Testis (tissue), 3 donors: ENCODE measurements around the gene CDH4. TPM values are rescaled to one million over a fixed set of nuclear protein-coding genes. Genes with fewer than 3 reads are reported as not detected.

ENCODE experiments used
- DNase-seq: peaks from one replicate; pipeline ENCODE4 v3.0.0-alpha.2; 2019
- H3K27ac ChIP-seq, 2 donors: fragments of 200-600 bp; sonication (generic); one replicate each; pipeline ENCODE4 v1.5.1; 2019
- H3K27me3 ChIP-seq: fragments of 200-600 bp; sonication (generic); one replicate; pipeline ENCODE4 v1.5.1; 2019
- H3K36me3 ChIP-seq: fragments of 200-600 bp; sonication (generic); one replicate; pipeline ENCODE4 v1.5.1; 2017; ENCODE audit warnings: low read depth; ENCODE audit errors: missing control alignments
- H3K4me1 ChIP-seq: fragments of 200-600 bp; sonication (generic); one replicate; pipeline ENCODE4 v1.5.1; 2019
- H3K4me3 ChIP-seq, 2 donors: fragments of 200-600 bp; sonication (generic); one replicate each; pipeline ENCODE4 v1.5.1; 2017 to 2019
- H3K9me3 ChIP-seq: fragments of 200-600 bp; sonication (generic); one replicate; pipeline ENCODE4 v1.5.1; 2017
- POLR2A ChIP-seq: fragments of 450-650 bp; IDR thresholded peaks from one replicate; pipeline ENCODE4 v1.6.1; 2017; ENCODE audit warnings: antibody characterized with exemption, mild to moderate bottlenecking, moderate library complexity
- WGBS, 2 donors: methylation state at CpG; one replicate each; pipeline ENCODE4 v1.1.5; 2018; 5-methylcytosine and 5-hydroxymethylcytosine counted together
- intact Hi-C: fragments of 100-400 bp; cut with DNase I; formaldehyde crosslinking; loops from one replicate; pipeline ENCODE4 v1.15.1; 2023; ENCODE audit warnings: low total_unique reads
- polyA plus RNA-seq: library from polyadenylated mRNA; stranded (reverse); fragments of 350-450 nt; fragmentation: Illumina TruSeq; extraction: RNeasy Lipid Tissue Mini Kit (QIAGEN cat#74804); gene quantifications from one replicate; pipeline ENCODE4 v1.2.3, GENCODE V29; 2014; ENCODE audit warnings: low read depth, low replicate concordance; ENCODE audit not compliant: insufficient read depth
- total RNA-seq, 2 donors: library from RNA; depleted of rRNA; stranded (reverse); fragments of >200 nt; gene quantifications; one replicate each; pipeline ENCODE4 v1.2.3, GENCODE V29; 2016
- TF ChIP-seq, protein P1 (sequence below), 3 experiments: fragments of 450-650 bp in 2 of 3; fragments of 200-600 bp in 1 of 3; sonication (generic) in 1 of 3; IDR thresholded peaks; one replicate each; pipeline ENCODE4 v1.5.1; 2016 to 2019; ENCODE audit warnings: antibody characterized with exemption in 3 of 3, mild to moderate bottlenecking in 2 of 3, moderate library complexity in 1 of 3

Gene CDH4
- total and polyA plus RNA-seq, 3 donors from 2014 or later, result 1.4 to 3.3 (median 1.9) TPM

DNA sequence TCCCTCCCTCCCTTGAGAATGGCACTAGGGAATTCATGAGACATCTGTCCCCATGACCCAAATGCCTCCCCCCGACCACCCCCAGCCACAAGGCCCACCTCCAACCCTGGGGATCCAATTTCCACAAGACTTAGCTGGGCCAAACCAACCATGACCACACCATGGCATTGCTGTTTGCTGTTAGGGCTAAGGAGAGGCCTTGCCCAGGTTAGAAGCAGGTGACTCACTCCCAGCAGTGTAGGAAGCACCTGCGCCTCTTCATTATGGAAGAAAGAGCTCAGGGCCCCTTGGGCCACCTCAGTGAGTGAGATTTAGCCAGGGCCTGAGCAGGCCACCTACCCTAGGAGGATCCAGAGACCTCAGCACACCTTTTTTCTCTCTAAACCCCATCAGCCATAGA is 475.7 kb downstream of the CDH4 start:
- DNase-seq, result no peak
- 69 to 94% methylated on average over 2 of the region's 2 CpGs for WGBS, 2 donors
- no peaks in the 10 kb centered on the region for H3K9me3 ChIP-seq
- no peak for TF ChIP-seq POLR2A
- TF ChIP-seq, protein P1, sequence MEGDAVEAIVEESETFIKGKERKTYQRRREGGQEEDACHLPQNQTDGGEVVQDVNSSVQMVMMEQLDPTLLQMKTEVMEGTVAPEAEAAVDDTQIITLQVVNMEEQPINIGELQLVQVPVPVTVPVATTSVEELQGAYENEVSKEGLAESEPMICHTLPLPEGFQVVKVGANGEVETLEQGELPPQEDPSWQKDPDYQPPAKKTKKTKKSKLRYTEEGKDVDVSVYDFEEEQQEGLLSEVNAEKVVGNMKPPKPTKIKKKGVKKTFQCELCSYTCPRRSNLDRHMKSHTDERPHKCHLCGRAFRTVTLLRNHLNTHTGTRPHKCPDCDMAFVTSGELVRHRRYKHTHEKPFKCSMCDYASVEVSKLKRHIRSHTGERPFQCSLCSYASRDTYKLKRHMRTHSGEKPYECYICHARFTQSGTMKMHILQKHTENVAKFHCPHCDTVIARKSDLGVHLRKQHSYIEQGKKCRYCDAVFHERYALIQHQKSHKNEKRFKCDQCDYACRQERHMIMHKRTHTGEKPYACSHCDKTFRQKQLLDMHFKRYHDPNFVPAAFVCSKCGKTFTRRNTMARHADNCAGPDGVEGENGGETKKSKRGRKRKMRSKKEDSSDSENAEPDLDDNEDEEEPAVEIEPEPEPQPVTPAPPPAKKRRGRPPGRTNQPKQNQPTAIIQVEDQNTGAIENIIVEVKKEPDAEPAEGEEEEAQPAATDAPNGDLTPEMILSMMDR (IDR thresholded peaks at IDR 0.05), result no peak
- H3K27ac ChIP-seq, result no peak overlapping the region
- no peaks in the 10 kb centered on the region for H3K27me3 ChIP-seq
- no peaks in the 10 kb centered on the region for H3K4me1 ChIP-seq
- no peak overlapping the region for H3K4me3 ChIP-seq
- intact Hi-C loops, result no loop called here
- no peaks in the 10 kb centered on the region for H3K36me3 ChIP-seq

DNA sequence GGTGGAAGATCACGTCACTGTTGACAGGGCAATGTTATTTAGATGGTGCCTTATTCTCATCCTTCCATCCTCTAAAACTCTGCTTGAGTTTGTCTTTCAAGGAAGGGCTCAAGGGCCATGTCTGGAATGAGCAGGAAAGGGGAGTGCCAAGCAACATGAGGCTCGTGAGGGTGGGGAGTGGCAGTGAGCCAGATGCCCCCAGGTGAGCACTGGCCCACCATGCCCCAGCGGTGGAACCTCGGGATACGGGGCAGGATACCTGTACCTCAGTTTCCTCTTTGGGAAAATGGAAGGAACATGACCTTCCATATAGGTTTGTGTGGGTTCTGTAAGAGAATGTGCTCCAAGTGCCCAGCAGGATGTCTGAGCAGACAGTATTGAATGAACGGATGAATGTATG is 476.3 kb downstream of the CDH4 start:
- no peaks in the 10 kb centered on the region for H3K36me3 ChIP-seq
- H3K4me1 ChIP-seq, result no peaks in the 10 kb centered on the region
- H3K27ac ChIP-seq, result no peak overlapping the region
- no peaks in the 10 kb centered on the region for H3K27me3 ChIP-seq
- intact Hi-C loops, result no loop called here
- 88 to 93% methylated on average over 6 of the region's 6 CpGs for WGBS, 2 donors
- no peaks in the 10 kb centered on the region for H3K9me3 ChIP-seq
- DNase-seq, result no peak
- H3K4me3 ChIP-seq, result no peak overlapping the region
- TF ChIP-seq, protein P1 (IDR thresholded peaks at IDR 0.05), result no peak
- TF ChIP-seq POLR2A, result no peak

DNA sequence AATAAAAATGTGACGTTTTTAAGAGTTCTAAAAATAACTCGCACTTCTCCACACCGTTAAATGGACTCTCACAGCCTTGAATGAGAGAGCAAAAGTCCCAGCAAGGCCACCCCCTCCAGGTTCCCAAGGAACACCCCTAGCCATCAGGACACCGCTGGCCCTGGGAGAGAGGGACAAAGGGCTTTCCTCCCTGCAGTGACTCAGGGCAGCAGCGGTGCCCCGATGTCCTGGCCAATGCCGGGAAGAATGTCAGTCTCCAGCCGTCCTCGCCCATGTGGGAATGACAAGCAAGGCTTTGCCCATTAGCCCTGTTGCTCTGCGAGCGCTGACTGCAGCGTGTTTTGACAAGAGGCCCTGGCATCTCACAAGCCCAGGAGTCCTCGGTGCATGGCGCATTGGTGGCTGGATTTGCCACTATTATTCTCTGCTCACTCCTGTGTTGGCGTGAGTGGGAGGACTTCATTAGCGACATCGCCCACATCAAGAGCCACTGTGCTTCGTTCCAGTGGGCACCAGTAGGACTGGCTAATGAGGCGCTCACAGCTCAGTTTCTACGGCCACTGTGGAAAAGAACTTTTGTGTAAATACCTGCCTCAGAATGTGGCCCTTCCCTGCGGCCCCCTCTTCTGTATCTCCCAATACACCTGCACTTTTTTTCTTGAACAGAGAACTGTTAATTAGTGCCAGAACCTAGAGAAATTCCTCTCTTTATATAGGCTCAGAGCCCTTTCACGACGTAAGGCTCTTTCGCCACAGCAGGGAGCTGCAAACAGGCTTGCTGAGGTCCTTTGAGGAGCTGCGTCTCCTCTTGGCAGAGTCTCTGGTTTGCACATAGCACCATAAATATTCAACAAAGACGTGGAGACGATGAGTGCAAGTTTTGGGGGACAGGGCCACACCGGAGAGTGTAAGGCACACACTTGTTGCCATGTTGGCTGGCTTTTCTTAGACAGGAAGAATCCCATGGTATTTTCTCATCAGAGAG is 477.0 kb downstream of the CDH4 start:
- no peaks in the 10 kb centered on the region for H3K36me3 ChIP-seq
- WGBS, 2 donors, result 68 to 77% methylated on average over 18 to 28 of the region's 28 CpGs
- no peaks in the 10 kb centered on the region for H3K9me3 ChIP-seq
- DNase-seq, result no peak
- no peaks in the 10 kb centered on the region for H3K27me3 ChIP-seq
- TF ChIP-seq, protein P1 (IDR thresholded peaks at IDR 0.05), result no peak
- TF ChIP-seq POLR2A, result no peak
- no peaks in the 10 kb centered on the region for H3K4me1 ChIP-seq
- no peak overlapping the region for H3K4me3 ChIP-seq
- intact Hi-C loops, result no loop called here
- H3K27ac ChIP-seq, result no peak overlapping the region

DNA sequence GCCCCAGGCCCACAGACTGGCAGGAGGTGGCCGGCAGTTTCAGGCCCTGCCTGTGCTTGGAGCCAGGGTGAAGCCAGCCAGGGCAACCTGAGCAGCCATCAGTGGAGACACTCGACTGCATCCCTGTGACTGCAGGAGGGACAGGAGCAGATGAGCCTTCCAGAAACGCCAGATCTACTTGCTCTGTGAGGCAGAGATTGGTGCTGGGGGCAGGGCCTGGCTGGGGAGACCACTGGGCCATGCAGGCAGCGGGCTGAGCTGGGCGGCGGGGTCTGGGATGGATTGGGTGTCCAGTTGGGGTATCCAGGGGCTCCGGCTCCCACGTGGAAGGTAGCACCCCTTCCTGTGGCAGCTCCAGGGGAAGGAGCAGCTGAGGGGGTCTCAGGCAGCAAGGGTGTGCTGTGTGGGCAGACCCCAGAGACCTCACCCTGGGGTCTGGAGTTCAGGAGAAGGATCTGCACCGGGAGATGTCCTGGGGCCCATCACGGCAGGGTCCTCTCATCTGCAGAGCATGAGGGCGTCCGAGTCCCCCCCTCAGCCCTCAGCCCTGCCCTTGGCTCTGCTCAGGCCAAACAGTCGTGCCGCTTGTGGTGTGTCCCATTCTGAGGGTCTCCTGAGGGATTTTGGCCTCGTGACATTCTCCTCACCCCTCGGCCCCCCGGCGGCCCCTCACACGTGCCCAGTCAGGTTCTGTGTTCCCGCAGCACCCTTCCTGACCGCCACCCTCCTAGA is 478.7 kb downstream of the CDH4 start:
- H3K4me3 ChIP-seq, result no peak overlapping the region
- TF ChIP-seq, protein P1 (IDR thresholded peaks at IDR 0.05), result no peak
- TF ChIP-seq POLR2A, result no peak
- WGBS, 2 donors, result 84% methylated on average over 9 to 21 of the region's 21 CpGs
- no peaks in the 10 kb centered on the region for H3K4me1 ChIP-seq
- no peaks in the 10 kb centered on the region for H3K9me3 ChIP-seq
- no peaks in the 10 kb centered on the region for H3K27me3 ChIP-seq
- H3K36me3 ChIP-seq, result no peaks in the 10 kb centered on the region
- DNase-seq, result no peak
- intact Hi-C loops, result no loop called here
- no peak overlapping the region for H3K27ac ChIP-seq
